Astrocyte of the spinal cord (primary cell): ENCODE measurements around the gene SH3RF3.

ENCODE experiments used
- DNase-seq: peaks from one replicate; pipeline ENCODE4 v3.0.0; 2011; ENCODE audit warnings: low read depth, low spot score
- H3K4me3 ChIP-seq: 2 replicates; pipeline ENCODE4 v1.5.1; 2011; ENCODE audit warnings: low read depth, mild to moderate bottlenecking, low read length, moderate library complexity
- CTCF ChIP-seq: IDR thresholded peaks from 2 replicates; pipeline ENCODE4 v1.5.1; 2012; ENCODE audit warnings: low read depth, mild to moderate bottlenecking, low read length, inconsistent platforms
- in situ Hi-C: cut with HindIII; loops from 2 replicates; pipeline ENCODE4 v1.10.0; 2017; ENCODE audit warnings: low sequenced_read_pairs

SH3RF3 gene

GRCh38 chr2:109375656-109376055 lies 246.7 kb downstream of the SH3RF3 start:
- in situ Hi-C loops: no loop called here
- TF ChIP-seq CTCF: no peak
- DNase-seq: no peak
- H3K4me3 ChIP-seq: no peak overlapping the region

- peak; percentile 48 for DNase-seq
- in situ Hi-C loops: no loop called here
- no peak for TF ChIP-seq CTCF
- no peak overlapping the region for H3K4me3 ChIP-seq
Measured at GRCh38 chr2:109376115-109376514, 247.1 kb downstream of the SH3RF3 start.

GRCh38 chr2:109376796-109377495 lies 247.9 kb downstream of the SH3RF3 start:
- in situ Hi-C loops: no loop called here
- no peak for DNase-seq
- no peak for TF ChIP-seq CTCF
- H3K4me3 ChIP-seq: no peak overlapping the region

- TF ChIP-seq CTCF: no peak
- in situ Hi-C loops: no loop called here
- no peak for DNase-seq
- H3K4me3 ChIP-seq: no peak overlapping the region
Measured at GRCh38 chr2:109377976-109378375, 249.0 kb downstream of the SH3RF3 start.

- DNase-seq: no peak
- in situ Hi-C loops: no loop called here
- H3K4me3 ChIP-seq: no peak overlapping the region
- no peak for TF ChIP-seq CTCF
Measured at GRCh38 chr2:109378682-109379081, 249.7 kb downstream of the SH3RF3 start.

- in situ Hi-C loops: no loop called here
- H3K4me3 ChIP-seq: no peak overlapping the region
- no peak for TF ChIP-seq CTCF
- DNase-seq: peak; percentile 28
Measured at GRCh38 chr2:109379507-109379906, 250.5 kb downstream of the SH3RF3 start.
